T-helper 1 cell treated with Interleukin-12 subunit alpha and Interleukin-12 subunit beta and Interleukin-4 antibody, amounts not matched to agents 30 μg/mL and 1 μg/mL, for 36 hours (primary cell): ENCODE data around the gene ARID1B.
"Not testable (repeated sequence)": the region's sequence is repeated elsewhere in the genome, so short reads cannot be mapped to it uniquely, and the experiment has no call there.

Experiments used
- H3K27ac Mint-ChIP-seq: one replicate; pipeline ENCODE4 v1.8.0; 2021; ENCODE audit warnings: mild to moderate bottlenecking, mixed read lengths
- H3K27me3 Mint-ChIP-seq: one replicate; pipeline ENCODE4 v1.8.0; 2021; ENCODE audit warnings: low read depth, mixed read lengths
- H3K36me3 Mint-ChIP-seq: one replicate; pipeline ENCODE4 v1.8.0; 2021; ENCODE audit warnings: low read depth, mixed read lengths
- H3K4me1 Mint-ChIP-seq: one replicate; pipeline ENCODE4 v1.8.0; 2021; ENCODE audit warnings: low read depth, mixed read lengths
- H3K4me3 Mint-ChIP-seq: one replicate; pipeline ENCODE4 v1.8.0; 2021; ENCODE audit warnings: mild to moderate bottlenecking, moderate library complexity, mixed read lengths
- H3K9me3 Mint-ChIP-seq: one replicate; pipeline ENCODE4 v1.8.0; 2021; ENCODE audit warnings: mixed read lengths

Gene ARID1B

GRCh38 chr6:157029980-157030690, 253.0 kb downstream of the ARID1B start:
- no peaks in the 10 kb centered on the region for H3K27me3 Mint-ChIP-seq
- no peaks in the 10 kb centered on the region for H3K9me3 Mint-ChIP-seq
- H3K27ac Mint-ChIP-seq: no peak overlapping the region
- peaks cover 2% of the 10 kb centered on the region for H3K36me3 Mint-ChIP-seq
- no peak overlapping the region for H3K4me3 Mint-ChIP-seq
- peaks cover 14% of the 10 kb centered on the region for H3K4me1 Mint-ChIP-seq

GRCh38 chr6:157030755-157031154, 253.6 kb downstream of the ARID1B start:
- no peak overlapping the region for H3K4me3 Mint-ChIP-seq
- no peaks in the 10 kb centered on the region for H3K9me3 Mint-ChIP-seq
- H3K27me3 Mint-ChIP-seq: no peaks in the 10 kb centered on the region
- H3K4me1 Mint-ChIP-seq: peaks cover 13% of the 10 kb centered on the region
- peaks cover 2% of the 10 kb centered on the region for H3K36me3 Mint-ChIP-seq
- no peak overlapping the region for H3K27ac Mint-ChIP-seq

GRCh38 chr6:157032923-157033322, 255.7 kb downstream of the ARID1B start:
- no peaks in the 10 kb centered on the region for H3K36me3 Mint-ChIP-seq
- peak overlapping the region; percentile 97 for H3K4me3 Mint-ChIP-seq
- H3K27me3 Mint-ChIP-seq: no peaks in the 10 kb centered on the region
- H3K27ac Mint-ChIP-seq: no peak overlapping the region
- H3K4me1 Mint-ChIP-seq: peaks cover 13% of the 10 kb centered on the region
- no peaks in the 10 kb centered on the region for H3K9me3 Mint-ChIP-seq

GRCh38 chr6:157033428-157034140, 256.4 kb downstream of the ARID1B start:
- Mint-ChIP-seq H3K9me3 (no peaks in the 10 kb centered on the region), H3K36me3 (no peaks in the 10 kb centered on the region), H3K4me1 (peaks cover 13% of the 10 kb centered on the region), H3K27ac (peak overlapping the region; percentile 87), H3K4me3 (peak overlapping the region; percentile 97), H3K27me3 (no peaks in the 10 kb centered on the region)

- Mint-ChIP-seq H3K27ac (no peak overlapping the region), H3K36me3 (no peaks in the 10 kb centered on the region), H3K27me3 (no peaks in the 10 kb centered on the region), H3K9me3 (no peaks in the 10 kb centered on the region), H3K4me3 (peak overlapping the region; percentile 49), H3K4me1 (peaks cover 13% of the 10 kb centered on the region)
Measured at GRCh38 chr6:157034436-157035230, 257.5 kb downstream of the ARID1B start.

GRCh38 chr6:157035546-157035945, 258.4 kb downstream of the ARID1B start:
- Mint-ChIP-seq H3K9me3 (no peaks in the 10 kb centered on the region), H3K36me3 (no peaks in the 10 kb centered on the region), H3K27me3 (no peaks in the 10 kb centered on the region), H3K27ac (no peak overlapping the region), H3K4me3 (no peak overlapping the region), H3K4me1 (peaks cover 8% of the 10 kb centered on the region)

GRCh38 chr6:157036245-157036711, 259.1 kb downstream of the ARID1B start:
- no peaks in the 10 kb centered on the region for H3K27me3 Mint-ChIP-seq
- H3K27ac Mint-ChIP-seq: no peak overlapping the region
- no peaks in the 10 kb centered on the region for H3K36me3 Mint-ChIP-seq
- H3K4me3 Mint-ChIP-seq: no peak overlapping the region
- peaks cover 8% of the 10 kb centered on the region for H3K4me1 Mint-ChIP-seq
- H3K9me3 Mint-ChIP-seq: no peaks in the 10 kb centered on the region

GRCh38 chr6:157037165-157037564, 260.0 kb downstream of the ARID1B start:
- Mint-ChIP-seq H3K4me1 (peaks cover 8% of the 10 kb centered on the region), H3K36me3 (no peaks in the 10 kb centered on the region), H3K27ac (no peak overlapping the region), H3K27me3 (no peaks in the 10 kb centered on the region), H3K4me3 (no peak overlapping the region), H3K9me3 (no peaks in the 10 kb centered on the region)

GRCh38 chr6:157038610-157039009, 261.4 kb downstream of the ARID1B start:
- no peak overlapping the region for H3K27ac Mint-ChIP-seq
- H3K9me3 Mint-ChIP-seq: no peaks in the 10 kb centered on the region
- H3K4me3 Mint-ChIP-seq: no peak overlapping the region
- peaks cover 3% of the 10 kb centered on the region for H3K36me3 Mint-ChIP-seq
- no peaks in the 10 kb centered on the region for H3K27me3 Mint-ChIP-seq
- H3K4me1 Mint-ChIP-seq: peaks cover 5% of the 10 kb centered on the region

- H3K9me3 Mint-ChIP-seq, H3K27me3 Mint-ChIP-seq, H3K36me3 Mint-ChIP-seq, H3K27ac Mint-ChIP-seq, H3K4me3 Mint-ChIP-seq, H3K4me1 Mint-ChIP-seq: not testable (repeated sequence)
Measured at GRCh38 chr6:157039639-157040038, 262.5 kb downstream of the ARID1B start.

- H3K27ac Mint-ChIP-seq: no peak overlapping the region
- H3K27me3 Mint-ChIP-seq: no peaks in the 10 kb centered on the region
Measured at GRCh38 chr6:157040191-157040590, 263.0 kb downstream of the ARID1B start.

GRCh38 chr6:157045831-157046454, 268.8 kb downstream of the ARID1B start:
- no peak overlapping the region for H3K27ac Mint-ChIP-seq
- H3K36me3 Mint-ChIP-seq: peaks cover 6% of the 10 kb centered on the region
- H3K4me3 Mint-ChIP-seq: no peak overlapping the region
- no peaks in the 10 kb centered on the region for H3K9me3 Mint-ChIP-seq
- no peaks in the 10 kb centered on the region for H3K4me1 Mint-ChIP-seq
- no peaks in the 10 kb centered on the region for H3K27me3 Mint-ChIP-seq

More at GRCh38 chr6:157040191-157040590, 263.0 kb downstream of the ARID1B start:
- H3K4me1 Mint-ChIP-seq: no peaks in the 10 kb centered on the region
- no peaks in the 10 kb centered on the region for H3K9me3 Mint-ChIP-seq
- H3K4me3 Mint-ChIP-seq: no peak overlapping the region
- H3K36me3 Mint-ChIP-seq: peaks cover 3% of the 10 kb centered on the region

GRCh38 chr6:157046776-157047175, 269.6 kb downstream of the ARID1B start:
- peaks cover 6% of the 10 kb centered on the region for H3K36me3 Mint-ChIP-seq
- no peak overlapping the region for H3K27ac Mint-ChIP-seq
- H3K27me3 Mint-ChIP-seq: no peaks in the 10 kb centered on the region
- no peak overlapping the region for H3K4me3 Mint-ChIP-seq
- no peaks in the 10 kb centered on the region for H3K4me1 Mint-ChIP-seq
- no peaks in the 10 kb centered on the region for H3K9me3 Mint-ChIP-seq

- Mint-ChIP-seq H3K9me3 (no peaks in the 10 kb centered on the region), H3K4me1 (no peaks in the 10 kb centered on the region), H3K27me3 (no peaks in the 10 kb centered on the region), H3K4me3 (no peak overlapping the region), H3K27ac (no peak overlapping the region), H3K36me3 (peaks cover 6% of the 10 kb centered on the region)
Measured at GRCh38 chr6:157047328-157047727, 270.1 kb downstream of the ARID1B start.
